ENCODE data around the gene EFR3B. TPM values are rescaled to one million over a fixed set of nuclear protein-coding genes. Genes with fewer than 3 reads are reported as not detected.

EFR3B gene
- total and polyA plus RNA-seq, 7 donors, result 0.59 to 12.7 (median 1.7) TPM

- Histone ChIP-seq H3K27me3 (ENCODE audit: insufficient read depth in 3 of 3, low read length in 2 of 3) (no peaks in the 10 kb centered on the region), H3K9me3 (no peaks in the 10 kb centered on the region), H3K4me3 (peak overlapping the region; percentile 7), H3K4me1 (peaks cover 45% of the 10 kb centered on the region), H3K36me3 (ENCODE audit: insufficient read depth in 1 of 2, low read depth in 1 of 2) (no peaks in the 10 kb centered on the region), H3K27ac (peak overlapping the region; percentile 53)
- DNase-seq, result no peak
- intact Hi-C loops (cut with DNase I), result loop anchor here in 1 of 2 donors (5.0 kb wide), 1 partner anchor 48 kb away; no protein-coding TSS in a partner anchor
- ATAC-seq, result no peak
- WGBS, 3 donors, result 89 to 92% (median 91%) methylated on average over 3 of the region's 3 CpGs
- no peak for TF ChIP-seq CTCF (IDR thresholded peaks at IDR 0.05)
Measured at GRCh38 chr2:25079050-25079635, 37.3 kb downstream of the EFR3B start.

- H3K9me3 ChIP-seq, result no peaks in the 10 kb centered on the region
- no peak for DNase-seq
- WGBS, 3 donors, result 92 to 94% (median 94%) methylated on average over 9 of the region's 9 CpGs
- H3K27ac ChIP-seq, result no peak overlapping the region
- no peak for TF ChIP-seq CTCF (IDR thresholded peaks at IDR 0.05)
- ATAC-seq, result no peak
- no peaks in the 10 kb centered on the region for H3K27me3 ChIP-seq (ENCODE audit: insufficient read depth in 3 of 3, low read length in 2 of 3)
- peaks cover 45% of the 10 kb centered on the region for H3K4me1 ChIP-seq
- intact Hi-C loops (cut with DNase I), result no loop called here
- H3K36me3 ChIP-seq (ENCODE audit: insufficient read depth in 1 of 2, low read depth in 1 of 2), result no peaks in the 10 kb centered on the region
- no peak overlapping the region for H3K4me3 ChIP-seq
Measured at GRCh38 chr2:25081237-25081790, 39.4 kb downstream of the EFR3B start.

GRCh38 chr2:25082002-25082622 is 40.2 kb downstream of the EFR3B start:
- ATAC-seq, result peak in 3 of 4 donors; percentile 54 to 84 (median 77)
- H3K4me1 ChIP-seq, result peaks cover 39% of the 10 kb centered on the region
- intact Hi-C loops (cut with DNase I), result no loop called here

GRCh38 chr2:25085761-25086560 is 44.1 kb downstream of the EFR3B start:
- no peaks in the 10 kb centered on the region for H3K9me3 ChIP-seq
- H3K4me3 ChIP-seq, result no peak overlapping the region
- no peaks in the 10 kb centered on the region for H3K27me3 ChIP-seq (ENCODE audit: insufficient read depth in 3 of 3, low read length in 2 of 3)
- 91 to 97% (median 94%) methylated on average over 4 of the region's 4 CpGs for WGBS, 3 donors
- intact Hi-C loops (cut with DNase I), result no loop called here
- H3K27ac ChIP-seq, result no peak overlapping the region
- no peak for DNase-seq
- TF ChIP-seq CTCF (IDR thresholded peaks at IDR 0.05), result no peak
- peaks cover 20% of the 10 kb centered on the region for H3K4me1 ChIP-seq
- no peaks in the 10 kb centered on the region for H3K36me3 ChIP-seq (ENCODE audit: insufficient read depth in 1 of 2, low read depth in 1 of 2)
- no peak for ATAC-seq

More at GRCh38 chr2:25082002-25082622, 40.2 kb downstream of the EFR3B start:
- Histone ChIP-seq H3K27me3 (ENCODE audit: insufficient read depth in 3 of 3, low read length in 2 of 3) (no peaks in the 10 kb centered on the region), H3K9me3 (no peaks in the 10 kb centered on the region), H3K27ac (no peak overlapping the region), H3K36me3 (ENCODE audit: insufficient read depth in 1 of 2, low read depth in 1 of 2) (no peaks in the 10 kb centered on the region), H3K4me3 (no peak overlapping the region)
- no peak for DNase-seq
- 77 to 93% (median 78%) methylated on average over 6 of the region's 6 CpGs for WGBS, 3 donors
- no peak for TF ChIP-seq CTCF (IDR thresholded peaks at IDR 0.05)
